GM23338 (cell line): ENCODE results near the gene HMGXB3.

Experiments used
- CTCF ChIP-seq, 2 experiments: fragments of 200-600 bp in 1 of 2; sonication (generic) in 1 of 2; conservative IDR thresholded peaks; 2 replicates each; pipeline versions ENCODE4 v1.5.1 to v1.6.1; 2016 to 2017; ENCODE audit warnings: antibody characterized with exemption in 2 of 2, low read depth in 2 of 2, mild to moderate bottlenecking in 2 of 2, moderate library complexity in 1 of 2
- EZH2 ChIP-seq: fragments of 200-600 bp; sonication (generic); IDR thresholded peaks from one replicate; pipeline ENCODE4 v1.8.0; 2017; ENCODE audit warnings: antibody characterized with exemption, mild to moderate bottlenecking, low read depth; ENCODE audit not compliant: unreplicated experiment
- EZH2phosphoT487 ChIP-seq: fragments of 200-600 bp; sonication (generic); IDR thresholded peaks from one replicate; pipeline ENCODE4 v1.8.1; 2018; ENCODE audit warnings: antibody characterized with exemption; ENCODE audit not compliant: unreplicated experiment

- TF ChIP-seq CTCF (conservative IDR thresholded peaks at IDR 0.05; ENCODE audit: low read depth in 2 of 2) (peak; percentile 49 to 52), EZH2 (no peak), EZH2phosphoT487 (no peak)
Observed at GRCh38 chr5:150045549-150045948, 45.0 kb downstream of the HMGXB3 start.
